Measurements from ENCODE around the gene PPARA.

DNA sequence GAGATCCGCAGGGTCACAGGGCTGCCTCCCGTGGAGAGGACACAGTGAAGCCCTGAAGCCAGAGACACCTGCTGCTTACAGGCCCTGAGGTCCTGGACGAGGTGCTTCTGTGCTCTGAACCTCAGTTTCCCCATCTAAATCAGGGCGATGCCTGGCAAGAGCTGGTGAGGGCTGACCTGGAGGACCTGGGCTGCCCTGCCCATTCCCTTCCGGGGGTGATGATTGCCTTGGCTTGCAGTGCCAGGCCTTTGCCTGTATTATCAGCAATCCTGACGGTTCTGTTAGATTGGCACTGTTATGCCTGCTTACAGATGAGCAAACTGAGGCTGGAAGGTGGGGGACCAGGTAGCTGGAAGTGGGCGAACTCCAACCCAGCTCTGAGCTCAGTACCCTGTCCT is 138.5 kb downstream of the PPARA start:
- TF ChIP-seq GATA2 (IDR thresholded peaks at IDR 0.05; ENCODE audit: low read depth, low read length) (no peak), GATA3 (IDR thresholded peaks at IDR 0.05; ENCODE audit: low read depth, low read length) (no peak)

Data from SH-SY5Y (cell line).